ENCODE results near the gene CDK1. TPM values are rescaled to one million over a fixed set of nuclear protein-coding genes. Genes with fewer than 3 reads are reported as not detected.
A peak's percentile ranks its signal among the peaks of the same experiment; 100 is the strongest.

The CDK1 gene
- total RNA-seq, 1 experiment from 2014 or later: 78.9 TPM

GRCh38 chr10:60816628-60817397, 38.5 kb downstream of the CDK1 start:
- H2BK120ac ChIP-seq (ENCODE audit: low read depth, low read length, poor library complexity, severe bottlenecking): no peak overlapping the region
- H2AK5ac ChIP-seq (ENCODE audit: insufficient read length, low read length): no peak overlapping the region
- H3K27ac Mint-ChIP-seq: no peak overlapping the region; a peak in 1 of 7 replicates
- H3K79me1 ChIP-seq (ENCODE audit: insufficient read depth, low read depth, low read length, poor library complexity, severe bottlenecking): no peaks in the 10 kb centered on the region
- no peak overlapping the region for H3K27ac ChIP-seq (ENCODE audit: insufficient read length, low read depth, low read length)
- H4K20me1 ChIP-seq (ENCODE audit: control insufficient read depth, insufficient read depth, insufficient read length): no peaks in the 10 kb centered on the region
- DNase-seq: no peak
- no peak overlapping the region for H3K9ac ChIP-seq (ENCODE audit: extremely low read depth, insufficient read length, low read length)
- no peak overlapping the region for H3K56ac ChIP-seq (ENCODE audit: insufficient read length, low read depth, low read length)
- no peak overlapping the region for H4K91ac ChIP-seq (ENCODE audit: insufficient read length, low read depth, low read length)
- H3K4me1 Mint-ChIP-seq: peaks cover 3 to 5% of the 10 kb centered on the region in 2 experiments; a peak in 2 of 4 replicates
- H3K18ac ChIP-seq (ENCODE audit: insufficient read length, low read depth, low read length): no peak overlapping the region
- H2BK12ac ChIP-seq (ENCODE audit: insufficient read length, low read depth, low read length): no peak overlapping the region
- H3T11ph ChIP-seq (ENCODE audit: low read length): no peak overlapping the region
- H2BK5ac ChIP-seq (ENCODE audit: insufficient read length, low read length): no peak overlapping the region
- H3K23ac ChIP-seq (ENCODE audit: insufficient read length, low read depth, low read length): no peak overlapping the region
- H2BK15ac ChIP-seq (ENCODE audit: low read depth, low read length): no peak overlapping the region
- WGBS (ENCODE audit: extremely low coverage, insufficient read length, low lambda C conversion rate): no CpG with 5 or more reads among the region's 5 CpGs
- no peaks in the 10 kb centered on the region for H3K9me3 ChIP-seq (ENCODE audit: control insufficient read depth, low read depth, low read length)
- H4K5ac ChIP-seq (ENCODE audit: insufficient read length, low read depth, low read length): no peak overlapping the region
- no peak overlapping the region for H3K4me3 Mint-ChIP-seq
- no peaks in the 10 kb centered on the region for H3K4me1 ChIP-seq (ENCODE audit: insufficient read depth, low read length)
- H3K23me2 ChIP-seq (ENCODE audit: insufficient read length, low read depth, low read length, poor library complexity, severe bottlenecking): no peaks in the 10 kb centered on the region
- H3K79me2 ChIP-seq (ENCODE audit: insufficient read depth, low read length): no peaks in the 10 kb centered on the region
- no peak overlapping the region for H2AFZ ChIP-seq (ENCODE audit: low read length)
- H3K4me2 ChIP-seq (ENCODE audit: insufficient read depth, insufficient read length, low read length): no peak overlapping the region
- peak; percentile 90 for TF ChIP-seq CTCF (conservative IDR thresholded peaks at IDR 0.05)
- no peak overlapping the region for H3K14ac ChIP-seq (ENCODE audit: insufficient read depth, low read length)
- no peaks in the 10 kb centered on the region for H3K27me3 Mint-ChIP-seq (ENCODE audit: low read depth)
- no peaks in the 10 kb centered on the region for H3K9me3 Mint-ChIP-seq
- no peak overlapping the region for H3K4ac ChIP-seq (ENCODE audit: low read depth, low read length)
- no peaks in the 10 kb centered on the region for H3K27me3 ChIP-seq (ENCODE audit: insufficient read depth, low read length)
- H4K8ac ChIP-seq (replicated peaks; ENCODE audit: insufficient read length, low read depth, low read length): no peak overlapping the region
- no peak overlapping the region for H2BK20ac ChIP-seq (ENCODE audit: low read depth, low read length, poor library complexity, severe bottlenecking)
- H3K36me3 Mint-ChIP-seq (ENCODE audit: insufficient read depth in 1 of 3, low read depth in 3 of 3): no peaks in the 10 kb centered on the region
